CMK (cell line): ENCODE results near the gene DNAH8.

Source experiments
- DNase-seq: peaks from one replicate; pipeline ENCODE4 v3.0.0-alpha.2; 2010; ENCODE audit warnings: low read depth

DNAH8 gene

DNA sequence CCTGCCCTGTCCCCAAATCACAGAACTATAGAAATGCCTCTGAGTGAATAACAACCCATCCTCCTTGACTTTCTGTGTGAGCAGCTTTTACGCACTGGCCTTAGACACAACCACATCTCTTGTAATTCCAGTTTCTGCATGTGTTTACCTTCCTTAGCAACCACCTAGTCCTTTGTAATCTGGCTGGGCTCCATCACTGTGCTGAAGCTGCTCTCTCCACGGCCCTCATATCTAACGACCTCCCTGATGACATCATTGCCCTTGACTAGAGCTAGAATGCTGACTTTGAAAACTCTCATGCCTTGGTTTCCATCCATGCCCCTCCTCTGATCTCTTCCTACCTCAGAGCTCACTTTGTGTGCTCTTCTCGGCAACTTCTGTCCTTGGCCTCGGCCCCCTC is 303.0 kb downstream of the DNAH8 start:
- no peak for DNase-seq

DNA sequence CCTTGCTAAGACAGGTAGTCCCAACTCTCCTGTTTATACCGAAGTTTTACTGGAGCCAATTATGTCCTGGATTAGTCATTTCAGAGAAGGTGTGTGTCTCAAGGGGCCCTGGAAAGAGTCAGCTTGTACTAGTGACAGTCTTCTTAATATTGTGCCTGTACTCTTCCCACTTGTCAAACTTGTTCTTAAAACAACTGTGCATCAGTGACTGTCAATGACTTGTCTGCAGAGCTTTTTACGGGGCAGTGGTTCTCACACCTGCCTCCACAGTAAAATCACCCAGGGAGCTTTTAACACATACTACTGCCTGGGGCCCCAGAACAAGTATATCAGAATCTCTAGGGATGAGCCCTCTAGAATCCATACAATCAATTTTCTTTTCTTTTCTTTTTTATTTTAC is 305.0 kb downstream of the DNAH8 start:
- DNase-seq: no peak

DNA sequence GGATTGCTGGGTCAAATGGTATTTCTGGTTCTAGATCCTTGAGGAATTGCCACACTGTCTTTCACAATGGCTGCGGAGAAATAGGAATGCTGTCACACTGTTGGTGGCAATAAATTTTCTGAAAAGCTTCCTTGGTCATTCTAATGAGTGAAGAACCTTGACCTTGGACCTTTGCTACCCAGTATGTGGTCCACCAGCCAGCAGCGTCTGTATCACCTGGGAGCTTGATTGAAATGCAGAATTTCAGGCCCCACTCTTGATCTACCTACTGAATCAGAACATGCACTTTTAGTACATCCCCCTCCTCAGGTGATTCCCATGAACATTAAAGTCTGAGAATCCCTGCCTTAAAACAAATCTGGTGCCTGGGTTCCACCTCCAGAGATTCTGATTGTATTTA is 305.9 kb downstream of the DNAH8 start:
- no peak for DNase-seq

DNA sequence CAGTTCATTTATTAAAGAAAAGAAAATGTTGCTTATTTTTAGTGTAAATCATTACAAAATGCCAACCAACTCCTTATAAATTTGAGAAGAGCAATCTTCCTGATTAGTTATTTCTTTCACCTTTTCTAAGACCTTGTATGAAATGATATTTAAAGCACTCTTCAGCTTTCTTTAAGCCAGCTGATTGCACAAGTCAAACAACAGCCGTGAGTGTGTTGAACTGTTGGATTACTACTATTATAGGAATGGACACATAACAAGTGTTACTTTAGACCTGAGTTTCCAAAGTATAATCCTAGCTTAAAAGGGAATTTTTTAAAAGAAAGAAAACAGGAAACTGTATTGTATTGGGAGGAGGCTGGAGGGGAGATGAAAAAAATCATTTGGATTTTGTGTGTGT is 306.7 kb downstream of the DNAH8 start:
- DNase-seq: no peak

DNA sequence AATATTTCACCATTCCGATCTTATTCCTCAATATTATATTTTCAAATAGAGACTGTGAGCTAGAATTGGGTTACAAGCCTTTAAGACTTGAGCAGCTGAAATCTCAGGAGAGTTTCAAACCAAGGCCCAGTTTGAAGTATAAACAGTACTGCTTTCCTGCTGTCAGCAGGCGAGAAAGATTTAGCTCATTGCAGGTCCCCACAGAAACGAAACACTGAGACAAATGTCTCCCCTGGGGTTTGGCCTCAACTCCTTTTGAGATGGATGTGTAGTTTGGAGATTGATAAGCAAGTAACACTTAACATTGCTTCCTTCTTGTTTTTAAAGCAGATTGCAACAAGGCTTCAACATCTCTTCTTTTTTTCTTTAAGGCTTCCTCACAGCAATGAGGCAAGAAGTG is 311.1 kb downstream of the DNAH8 start:
- no peak for DNase-seq

DNA sequence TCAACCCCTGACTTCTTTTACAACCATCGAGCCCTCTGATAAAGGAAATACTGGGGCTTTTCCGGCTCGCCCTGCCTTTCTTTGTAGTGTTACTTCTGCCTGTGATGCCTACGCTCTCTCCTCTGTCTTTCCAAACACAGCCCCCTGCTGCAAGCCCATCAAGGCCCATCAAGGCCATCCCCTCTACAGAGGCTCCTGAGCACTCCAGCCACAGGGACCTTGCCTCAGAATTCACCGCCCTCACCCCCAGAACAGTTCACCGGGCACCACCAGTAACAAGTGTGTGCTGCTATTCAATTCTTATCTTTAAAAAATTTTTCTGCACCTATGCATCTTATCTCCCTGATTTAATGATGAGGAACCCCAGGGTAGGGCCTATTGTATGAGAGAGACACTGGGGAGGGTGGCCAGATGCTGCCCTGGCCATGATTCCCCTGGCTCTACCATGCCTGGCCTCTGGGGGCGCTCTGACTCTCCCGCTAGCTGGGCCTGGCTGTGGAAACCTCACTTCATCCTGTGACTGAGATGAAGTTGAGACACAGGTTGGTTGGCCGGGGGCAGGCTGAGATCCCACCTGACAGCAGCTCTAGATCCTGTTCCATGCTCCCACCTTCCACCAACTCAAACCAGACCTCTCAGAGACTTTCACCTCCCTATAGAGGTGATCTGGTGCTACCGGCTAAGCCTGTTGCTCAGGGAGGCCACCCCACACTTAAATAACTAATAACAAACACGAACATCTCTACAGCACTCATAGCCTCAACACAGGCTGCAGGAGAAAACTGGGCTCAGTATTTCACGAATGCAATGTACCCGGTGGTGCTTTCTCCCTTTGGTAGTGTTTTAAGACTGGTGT is 314.3 kb downstream of the DNAH8 start:
- DNase-seq: no peak

DNA sequence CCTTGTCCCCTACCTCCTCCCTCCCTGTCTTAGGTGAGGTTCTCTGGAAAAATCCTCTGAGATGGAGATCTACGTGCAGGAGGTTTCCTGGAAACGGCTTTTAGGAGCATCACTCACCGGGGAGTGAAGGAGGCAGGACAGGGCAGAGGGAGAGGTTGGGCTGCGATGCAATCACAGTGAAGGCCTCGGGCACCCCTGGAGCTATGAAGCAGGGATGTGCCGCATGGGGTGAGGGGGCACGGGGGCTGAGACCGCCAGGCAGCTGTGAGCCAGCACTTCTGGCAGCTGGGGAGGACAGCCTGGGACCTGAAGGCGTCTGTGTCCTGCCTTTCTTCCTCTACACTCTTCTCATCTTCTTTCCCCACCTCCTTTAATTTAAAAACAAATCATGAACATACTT is 320.6 kb downstream of the DNAH8 start:
- DNase-seq: no peak

DNA sequence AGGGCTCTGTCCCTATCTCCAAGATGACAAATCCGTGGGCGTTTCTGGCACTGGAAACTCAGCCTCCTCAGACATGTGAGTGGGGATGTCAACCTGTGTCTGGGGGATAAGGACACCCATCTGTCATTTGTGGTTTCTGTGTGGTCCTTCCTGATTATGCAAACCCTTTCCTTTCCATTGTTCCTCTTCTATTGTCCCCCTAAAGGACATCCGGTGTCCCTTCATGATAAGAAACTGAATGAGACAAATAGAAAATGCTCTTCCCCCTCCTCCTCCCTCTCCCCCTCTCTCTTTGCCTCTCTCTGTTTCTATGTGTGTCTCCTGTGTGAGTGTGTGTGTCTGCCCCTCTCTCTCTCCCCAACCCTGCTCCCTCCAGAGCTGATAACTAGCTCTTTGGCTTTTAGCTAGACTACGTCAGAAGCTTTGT is 322.0 kb downstream of the DNAH8 start:
- DNase-seq: peak; percentile 82

DNA sequence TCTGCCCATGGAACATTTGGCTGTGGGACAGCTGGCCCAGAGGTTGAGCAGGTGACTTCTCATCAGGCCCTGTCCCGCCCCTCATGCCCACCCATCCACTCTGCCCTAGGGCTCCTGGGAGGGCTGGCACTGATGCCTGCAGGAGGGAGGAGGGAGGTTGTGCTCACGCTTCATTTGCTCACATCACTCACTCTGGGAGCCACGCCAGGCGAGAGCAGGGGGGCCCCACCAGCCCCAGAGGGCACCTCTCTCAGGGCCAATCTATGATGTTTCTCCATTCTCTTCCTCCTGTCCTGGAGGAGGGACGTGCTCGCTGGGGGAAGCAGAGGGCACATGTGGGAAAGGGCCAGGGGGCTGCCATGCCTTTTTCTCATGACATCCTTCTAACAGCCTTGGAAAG is 322.6 kb downstream of the DNAH8 start:
- no peak for DNase-seq

DNA sequence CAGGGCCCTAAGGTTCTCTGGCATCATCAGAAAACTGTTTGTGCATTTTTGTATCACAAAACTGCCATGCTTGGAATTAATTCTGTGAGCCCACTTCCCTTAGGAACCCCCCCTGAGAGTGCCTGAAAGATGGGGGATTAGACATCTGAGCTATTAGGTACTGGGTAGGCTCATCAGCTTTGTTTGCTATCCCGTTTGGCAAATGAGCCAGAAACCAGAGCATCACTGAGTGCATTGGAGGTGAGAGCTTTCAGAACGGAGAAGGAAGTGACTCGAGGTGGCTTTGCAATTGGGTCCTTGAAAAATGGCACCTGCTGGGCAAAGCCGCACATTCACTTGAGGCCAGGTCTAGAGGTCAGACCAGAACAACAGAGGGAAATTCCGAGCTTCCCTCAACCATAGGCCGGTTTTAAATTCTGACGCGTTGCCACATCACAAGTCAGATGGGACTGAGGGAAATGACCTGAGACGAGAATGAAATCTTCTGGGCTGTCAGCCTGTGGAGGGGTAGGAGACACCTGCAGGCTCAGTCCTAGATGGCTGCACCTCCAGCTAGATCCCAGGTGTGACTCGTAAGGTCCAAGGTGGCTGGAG is 325.1 kb downstream of the DNAH8 start:
- DNase-seq: no peak

DNA sequence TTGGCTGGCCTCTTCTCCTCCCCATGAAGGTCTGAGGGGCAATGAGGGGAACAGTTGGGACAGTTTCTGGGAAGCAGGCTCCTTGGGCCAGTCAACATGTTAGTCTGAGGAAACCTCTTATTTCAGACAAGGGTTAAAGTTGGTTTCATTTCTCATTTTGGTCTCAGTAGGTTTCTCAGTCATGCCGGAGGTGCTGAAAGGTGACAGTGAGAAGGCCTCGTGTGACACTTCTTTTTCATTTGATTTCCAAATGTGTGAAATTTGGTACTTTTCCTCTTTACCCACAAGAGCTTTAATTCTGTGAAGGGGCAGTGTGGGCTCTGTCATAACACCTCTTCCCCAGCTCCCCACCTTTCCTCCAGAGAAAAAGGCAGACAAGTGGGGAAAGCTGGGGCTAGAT is 326.0 kb downstream of the DNAH8 start:
- no peak for DNase-seq

DNA sequence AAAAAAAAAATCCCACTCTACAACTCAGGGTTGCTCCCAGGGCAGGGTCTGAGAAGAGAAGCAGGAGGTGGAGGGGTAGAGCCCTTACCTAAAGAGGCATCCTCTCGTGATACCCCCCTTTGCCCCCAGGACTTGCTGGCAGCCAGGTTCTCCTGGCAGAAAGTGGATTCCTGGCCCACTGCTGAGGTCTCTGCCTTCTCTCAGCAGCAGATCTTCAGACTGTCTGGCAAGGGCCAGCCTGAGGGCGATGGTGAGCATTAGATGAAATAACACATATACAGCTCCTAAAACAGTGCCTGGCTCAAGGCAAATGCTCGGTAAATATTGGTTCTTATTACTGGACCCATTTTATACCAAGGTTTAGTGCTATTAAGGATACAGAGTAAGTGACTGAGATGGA is 328.7 kb downstream of the DNAH8 start:
- no peak for DNase-seq

DNA sequence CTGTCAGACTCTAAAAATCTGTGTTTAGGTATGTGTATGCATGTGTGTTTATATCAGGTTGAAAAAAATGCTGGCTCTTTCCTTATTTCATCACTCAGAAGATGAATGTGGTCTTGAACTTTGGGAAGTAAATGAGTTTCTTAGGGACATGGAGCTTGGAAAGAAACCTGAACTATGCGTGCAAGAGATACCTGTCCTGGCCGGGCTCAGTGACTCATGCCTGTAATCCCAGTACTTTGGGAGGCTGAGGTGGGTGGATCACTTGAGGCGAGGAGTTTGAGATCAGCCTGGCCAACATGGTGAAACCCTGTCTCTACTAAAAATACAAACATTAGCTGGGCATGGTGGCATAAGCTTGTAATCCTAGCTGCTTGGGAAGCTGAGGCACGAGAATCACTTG is 329.1 kb downstream of the DNAH8 start:
- no peak for DNase-seq

DNA sequence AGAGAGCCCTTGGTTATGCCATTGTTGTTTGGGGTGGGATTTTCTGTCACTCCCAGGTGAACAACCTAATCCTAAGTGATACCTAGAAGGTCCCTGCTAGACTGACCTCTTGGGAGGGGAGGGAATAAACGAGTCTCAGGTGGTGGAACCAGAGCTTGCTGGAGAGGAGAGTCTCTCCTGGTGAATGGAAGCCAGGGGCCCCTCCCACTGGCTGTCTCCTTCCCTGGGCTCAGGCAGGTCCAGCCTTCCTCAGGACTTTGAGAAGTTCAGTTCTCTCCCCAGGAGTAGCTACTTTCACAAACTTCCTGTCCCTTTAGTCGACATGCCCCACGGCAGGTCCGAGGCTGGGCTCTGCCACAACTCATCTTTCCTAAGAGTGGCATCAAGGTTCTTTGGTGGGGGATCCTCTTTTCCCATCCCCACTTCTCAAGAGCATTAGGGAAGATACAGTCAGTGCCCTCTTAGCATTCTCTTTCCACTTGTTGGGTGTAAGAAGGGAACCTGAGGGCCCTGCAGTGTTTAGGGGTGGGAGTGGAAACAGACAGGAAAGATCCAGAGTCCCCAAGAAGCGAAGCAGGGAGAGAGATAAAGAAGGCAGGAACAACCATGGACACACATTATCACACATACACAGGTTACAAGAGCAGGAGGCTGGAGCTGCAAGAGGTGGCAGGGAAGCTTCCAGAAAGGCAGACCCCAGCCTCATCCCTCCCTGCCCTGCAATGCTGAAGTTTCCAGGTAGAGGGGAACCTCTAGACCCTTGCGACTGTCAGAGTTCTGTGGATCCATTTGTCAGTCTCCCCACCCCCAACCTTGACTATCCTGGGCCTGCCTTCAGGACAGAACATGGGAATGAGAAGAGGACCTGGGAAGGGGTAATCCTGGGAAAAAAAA is 332.6 kb downstream of the DNAH8 start:
- DNase-seq: no peak

DNA sequence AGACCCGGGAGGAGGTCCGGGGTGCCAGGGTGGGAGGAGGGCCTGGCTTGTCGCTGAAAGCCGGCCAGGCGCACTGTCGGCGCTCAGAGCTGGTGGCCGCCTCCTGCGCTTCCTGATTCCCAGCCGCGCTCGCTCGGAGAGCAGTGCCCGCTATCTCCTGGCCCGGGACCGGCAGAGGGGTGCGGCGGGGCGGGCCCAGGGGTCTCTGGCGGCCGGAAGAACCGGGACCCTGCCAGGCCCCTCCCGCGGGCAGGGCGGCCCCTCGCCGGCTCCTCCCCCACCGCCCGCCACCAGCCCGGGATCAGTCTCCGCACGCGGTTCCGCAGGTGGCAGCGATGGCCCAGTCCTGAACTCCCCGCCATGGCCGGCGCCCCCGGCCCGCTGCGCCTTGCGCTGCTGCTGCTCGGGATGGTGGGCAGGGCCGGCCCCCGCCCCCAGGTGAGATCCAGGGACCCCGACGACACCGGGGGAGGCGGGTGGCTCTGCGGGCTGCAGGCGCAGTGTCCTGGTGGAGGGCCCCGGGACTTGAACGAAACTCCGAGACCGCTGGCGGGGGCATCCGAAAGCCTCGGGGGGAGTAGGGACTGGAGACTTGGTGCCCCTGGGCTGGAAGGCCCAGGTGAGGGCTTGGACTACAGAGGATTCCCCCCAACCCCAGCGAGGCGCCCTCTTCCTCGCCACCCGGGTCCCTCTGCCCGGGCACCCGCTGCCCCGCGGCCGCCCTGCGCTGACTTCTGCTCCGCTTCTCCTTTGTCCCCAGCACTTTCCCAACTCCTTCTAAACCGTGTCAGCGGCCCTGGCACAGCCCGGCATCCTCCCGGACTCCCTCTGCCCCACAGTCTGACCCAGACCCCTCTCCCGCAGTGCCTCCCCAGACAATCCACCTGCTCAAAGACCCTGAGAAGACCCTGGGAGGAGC is 333.6 kb downstream of the DNAH8 start, which contains the start of gene GLP1R:
Gene GLP1R, plus strand, starts transcription at position 301 of the 919 bp plus-strand sequence. Its CDS starts 60 bp downstream, at position 361.
- no peak for DNase-seq

DNA sequence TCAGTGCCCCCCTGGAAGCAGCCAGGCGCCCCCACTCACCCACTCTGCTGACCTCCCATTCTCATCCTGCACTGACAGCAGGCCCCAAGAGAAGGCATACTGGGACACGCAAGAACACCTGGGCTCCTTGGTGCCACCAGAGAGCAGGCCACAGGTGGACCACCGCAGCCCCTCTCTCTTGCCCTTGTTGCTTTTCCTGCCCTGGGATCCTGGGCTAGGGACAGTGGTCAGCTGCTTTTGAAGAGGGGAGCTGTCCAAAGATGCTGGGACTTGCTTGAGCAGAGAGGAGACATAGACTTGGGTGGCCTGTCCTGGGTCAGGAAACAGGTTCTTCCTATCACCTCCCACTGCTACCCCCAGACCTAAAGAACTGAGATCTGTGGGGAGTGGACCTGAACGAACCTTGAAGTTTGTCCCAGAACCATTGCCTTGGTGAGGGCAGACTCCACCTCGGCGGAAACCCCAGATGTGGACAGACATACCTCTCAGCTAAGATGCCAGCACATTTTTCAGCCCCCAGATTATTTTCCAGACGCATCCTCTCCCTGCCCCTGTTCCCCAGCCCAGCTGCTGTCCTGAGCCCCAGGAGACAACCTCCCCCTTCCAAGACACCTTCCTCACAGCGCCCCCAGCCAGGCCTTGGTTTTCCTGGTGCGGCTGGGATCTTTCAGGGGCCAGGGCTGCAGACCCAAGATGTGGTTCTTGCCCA is 334.6 kb downstream of the DNAH8 start:
- no peak for DNase-seq

DNA sequence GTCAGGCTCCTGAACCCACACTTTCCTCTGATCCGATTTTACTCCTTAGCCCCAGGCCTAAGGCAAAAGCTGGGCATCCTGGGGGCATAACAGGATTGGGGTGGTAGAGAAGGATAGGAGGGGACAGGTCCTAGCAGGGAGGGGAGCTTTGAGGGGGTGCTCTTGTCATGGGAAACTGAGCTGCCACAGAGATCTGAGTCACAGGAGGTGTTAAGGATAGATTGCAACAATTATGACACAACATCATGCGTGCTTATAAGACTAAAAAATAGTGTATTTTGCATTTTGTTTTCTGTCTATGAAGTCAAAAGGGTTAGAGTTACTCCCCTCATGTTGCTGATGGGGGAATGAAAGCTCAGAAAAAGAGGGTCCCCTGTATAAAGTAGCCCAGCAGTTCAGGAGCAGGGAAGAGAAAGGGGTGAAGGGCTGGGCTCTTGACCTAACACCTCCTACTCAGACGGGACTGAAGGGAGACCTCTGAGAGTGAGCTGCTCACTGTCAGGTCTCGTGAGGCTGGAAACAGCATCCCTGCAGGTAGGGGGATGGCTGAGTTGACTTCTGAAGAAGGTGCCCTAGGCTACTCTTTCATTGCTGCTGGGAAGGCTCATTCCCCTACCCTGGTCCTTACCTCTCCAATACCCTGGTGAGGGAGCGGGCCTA is 335.5 kb downstream of the DNAH8 start:
- no peak for DNase-seq

DNA sequence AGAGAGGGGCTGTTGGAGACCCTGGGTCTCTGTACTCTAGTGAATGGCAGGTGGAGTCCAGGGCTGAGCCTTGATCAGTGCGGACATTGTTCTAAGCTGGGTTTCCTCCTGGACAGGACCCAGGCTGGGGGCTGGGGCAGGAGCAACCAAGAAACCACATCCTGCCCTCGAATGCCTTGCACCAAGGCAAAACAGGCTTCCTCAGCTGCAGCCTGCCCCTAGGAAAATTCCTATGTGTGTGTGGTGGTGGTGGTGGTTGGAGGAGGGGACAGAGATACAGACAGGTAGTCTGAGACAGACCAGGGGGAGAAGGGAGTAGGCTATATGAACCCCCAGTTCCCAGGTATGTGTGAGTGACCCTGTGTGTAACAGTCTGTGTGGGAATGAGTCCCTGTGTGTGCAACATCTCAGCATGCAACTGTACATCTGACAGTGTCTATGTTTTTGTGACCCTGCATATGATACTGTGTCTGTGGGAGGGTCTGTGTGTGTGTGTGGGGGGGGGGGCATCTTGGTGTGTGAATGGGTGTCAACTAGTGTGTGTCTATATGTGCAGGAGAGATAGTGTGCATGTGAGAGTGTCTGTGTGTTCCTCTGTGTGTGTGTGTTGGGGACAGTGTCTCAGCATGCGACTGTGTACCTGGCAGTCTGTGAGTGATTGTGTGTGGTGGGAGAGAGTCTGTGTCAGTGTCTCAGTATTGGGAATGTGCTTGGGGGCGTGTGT is 336.4 kb downstream of the DNAH8 start:
- DNase-seq: no peak

DNA sequence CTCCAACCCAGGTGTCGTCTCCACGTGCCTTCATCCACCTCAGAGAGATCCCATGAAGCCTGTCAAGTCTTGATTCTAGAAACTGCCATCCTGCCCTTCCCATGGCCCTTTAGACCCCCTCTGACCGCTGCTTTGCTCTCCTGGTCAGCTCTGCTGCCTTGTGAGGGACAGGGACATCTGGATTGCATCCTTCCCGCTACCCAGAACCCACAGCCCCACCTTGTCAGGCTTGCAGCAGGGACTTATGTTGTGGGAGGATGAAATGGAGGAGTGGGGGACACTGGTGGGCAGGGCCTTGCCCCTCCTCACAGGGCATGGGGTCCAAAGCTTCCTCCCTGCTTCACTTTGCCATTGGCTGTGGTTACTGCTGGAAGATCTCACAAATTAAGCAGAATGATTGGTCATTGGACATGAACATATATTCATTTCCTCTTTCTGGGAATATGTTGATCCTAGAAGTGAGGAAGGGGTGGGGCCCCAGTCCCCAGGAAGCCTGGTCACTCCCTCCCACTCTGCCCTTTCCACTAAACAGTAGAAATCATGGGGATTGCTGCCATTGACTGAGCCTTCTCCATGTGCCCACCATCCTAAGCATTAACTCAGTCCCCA is 338.0 kb downstream of the DNAH8 start:
- DNase-seq: no peak
